GM12878 (cell line): ENCODE results near the gene PIP5K1A. TPM values are rescaled to one million over a fixed set of nuclear protein-coding genes. Genes with fewer than 3 reads are reported as not detected.

Experiments used
- ATAC-seq: fragments of 200-7000 bp; cut with Tn5 transposase; 3 replicates; pipeline ENCODE4 v1.9.1; 2020; ENCODE audit warnings: mild to moderate bottlenecking, moderate library complexity
- Bru-seq: library from RNA; stranded (reverse); fragments of 400-500 nt; gene quantifications from one replicate; lab custom pipeline; 2021; lab: Mats Ljungman, UMichigan
- BruChase-seq, 2 experiments: library from RNA; stranded (reverse); fragments of 400-500 nt; gene quantifications; one replicate each; lab custom pipeline; 2021; lab: Mats Ljungman, UMichigan
- BruUV-seq: library from RNA; stranded (reverse); fragments of 400-500 nt; replicated peaks from 2 replicates; lab custom pipeline; 2021; lab: Mats Ljungman, UMichigan
- CTCF ChIA-PET: fragments of 300-600 bp; sonication (Branson Sonifier 250); formaldehyde crosslinking; extraction: SDS; loops from one replicate; lab custom pipeline; 2021; ENCODE audit warnings: inconsistent platforms; lab: Yijun Ruan, JAX
- POLR2A ChIA-PET: fragments of 350-600 bp; formaldehyde crosslinking; extraction: SDS; loops from one replicate; lab custom pipeline; 2021; ENCODE audit warnings: inconsistent platforms; lab: Charles Lee
- RAD21 ChIA-PET: fragments of 300-600 bp; sonication (Branson Sonifier 250); formaldehyde crosslinking; loops from one replicate; lab custom pipeline; 2023; ENCODE audit warnings: antibody characterized with exemption; ENCODE audit not compliant: unreplicated experiment; lab: Charles Lee
- SMC1A ChIA-PET: fragments of 300-600 bp; sonication (Branson Sonifier 250); formaldehyde crosslinking; loops from one replicate; lab custom pipeline; 2023; ENCODE audit not compliant: unreplicated experiment, uncharacterized antibody; lab: Charles Lee
- DNase-seq: peaks from one replicate; pipeline ENCODE4 v3.0.0-alpha.2; 2011; ENCODE audit warnings: low read depth, low spot score
- FAIRE-seq: peaks from 3 replicates; lab custom pipeline; 2011; peaks lifted over from hg19 to GRCh38; lab: Jason Lieb, UNC
- H2AFZ ChIP-seq: 2 replicates; pipeline ENCODE4 v1.6.0; 2011; ENCODE audit warnings: low read depth, low read length, control low read depth; ENCODE audit not compliant: control insufficient read depth
- H3K27ac ChIP-seq: 2 replicates; pipeline ENCODE4 v1.5.1; 2011; ENCODE audit warnings: control low read depth; ENCODE audit not compliant: control insufficient read depth, insufficient read depth
- H3K27me3 ChIP-seq, 2 experiments: replicated peaks in 1 of 2; 2 replicates each; pipeline versions ENCODE4 v1.6.0 to v1.6.1; 2011; ENCODE audit warnings: low read length in 1 of 2; ENCODE audit not compliant: control insufficient read depth in 2 of 2, insufficient read depth in 2 of 2
- H3K36me3 ChIP-seq, 2 experiments: 2 replicates each; pipeline ENCODE4 v1.5.1; 2011; ENCODE audit warnings: low read length in 1 of 2; ENCODE audit not compliant: control insufficient read depth in 2 of 2, insufficient read depth in 2 of 2
- H3K4me1 ChIP-seq: 2 replicates; pipeline ENCODE4 v1.6.1; 2011; ENCODE audit warnings: mild to moderate bottlenecking, low read length, moderate library complexity, mixed read lengths; ENCODE audit not compliant: control insufficient read depth, insufficient read depth
- H3K4me2 ChIP-seq: 2 replicates; pipeline ENCODE4 v1.6.0; 2011; ENCODE audit warnings: control low read depth; ENCODE audit not compliant: control insufficient read depth, insufficient read depth
- H3K4me3 ChIP-seq: fragments of 200-600 bp; sonication (generic); 2 replicates; pipeline ENCODE4 v1.5.1; 2016
- H3K79me2 ChIP-seq: 2 replicates; pipeline ENCODE4 v1.6.0; 2011; ENCODE audit warnings: low read length; ENCODE audit not compliant: control insufficient read depth, insufficient read depth
- H3K9ac ChIP-seq: 2 replicates; pipeline ENCODE4 v1.8.0; 2011; ENCODE audit warnings: low read length, control low read depth, mixed read lengths; ENCODE audit not compliant: control insufficient read depth, insufficient read depth
- H3K9me3 ChIP-seq: replicated peaks from 3 replicates; pipeline ENCODE4 v1.5.1; 2011; ENCODE audit warnings: mild to moderate bottlenecking, low read length; ENCODE audit not compliant: control insufficient read depth, insufficient read depth
- H4K20me1 ChIP-seq: 2 replicates; pipeline ENCODE4 v1.6.0; 2011; ENCODE audit not compliant: control insufficient read depth, insufficient read depth
- BHLHE40 ChIP-seq, 2 experiments: fragments of 450-650 bp in 1 of 2; IDR thresholded peaks; 2 replicates each; pipeline ENCODE4 v1.6.1; 2011 to 2017; ENCODE audit warnings: low read depth in 2 of 2, borderline replicate concordance in 1 of 2, improper control_type of control experiment in 1 of 2, low read length in 1 of 2, mild to moderate bottlenecking in 1 of 2
- FOS ChIP-seq: IDR thresholded peaks from 3 replicates; pipeline ENCODE4 v1.6.1; 2011; ENCODE audit warnings: borderline replicate concordance; ENCODE audit not compliant: insufficient read length; ENCODE audit errors: extremely low read depth
- HDGF ChIP-seq: fragments of 450-650 bp; IDR thresholded peaks from 2 replicates; pipeline ENCODE4 v1.6.1; 2016; ENCODE audit warnings: antibody characterized with exemption
- MTA2 ChIP-seq: fragments of 450-650 bp; IDR thresholded peaks from 2 replicates; pipeline ENCODE4 v1.6.1; 2016; ENCODE audit warnings: low read depth, mild to moderate bottlenecking, moderate library complexity
- RELA ChIP-seq: fragments of 450-650 bp; IDR thresholded peaks from 2 replicates; pipeline ENCODE4 v1.8.0; 2014; ENCODE audit warnings: borderline replicate concordance; ENCODE audit not compliant: partially characterized antibody
- WGBS: methylation state at CpG from one replicate; pipeline ENCODE4 v1.1.6; 2016; ENCODE audit warnings: low lambda C conversion rate; ENCODE audit not compliant: insufficient replicate concordance, insufficient coverage; ENCODE audit errors: missing lambda C conversion rate; 5-methylcytosine and 5-hydroxymethylcytosine counted together
- in situ Hi-C: fragments of 300-500 bp; cut with MboI; formaldehyde crosslinking; loops from 9 replicates; pipeline ENCODE4 v1.14.3; 2018; ENCODE audit warnings: mixed read lengths
- intact Hi-C: fragments of 100-400 bp; cut with micrococcal nuclease; formaldehyde crosslinking; loops from one replicate; pipeline ENCODE4 v1.14.2; 2022; ENCODE audit not compliant: unreplicated experiment
- long read RNA-seq, 2 experiments: library from polyadenylated mRNA; unstranded; transcript quantifications; one replicate each; pipeline ENCODE4 v2.0.0, GENCODE V29; 2019 to 2020
- polyA minus RNA-seq, 3 experiments: library from RNA; depleted of rRNA, polyadenylated mRNA; stranded (reverse); fragments of >200 nt; gene quantifications; 2 replicates each; pipeline ENCODE4 v1.2.3, GENCODE V29; 2011
- polyA plus RNA-seq, 11 experiments: library from polyadenylated mRNA; depleted of rRNA in 4 of 11; unstranded in 6 of 11; stranded (reverse) in 5 of 11; fragments of >200 nt; fragmentation: Nextera tagmentation in 4 of 11; fragmentation: Illumina TruSeq in 1 of 11; extraction: Ambion mirVana in 4 of 11; extraction: Trizol in 1 of 11; gene quantifications; 1 replicate in 1 of 11; 2 replicates in 10 of 11; pipeline versions ENCODE4 v1.2.1 to v1.2.3, GENCODE V29; 2011 to 2016; ENCODE audit warnings: inconsistent platforms in 2 of 11, missing spikeins in 2 of 11, low read depth in 1 of 11
- total RNA-seq, 4 experiments: library from RNA; depleted of rRNA in 3 of 4; stranded (reverse); fragments of >200 nt in 3 of 4; fragmentation: Illumina TruSeq in 1 of 4; extraction: Trizol in 1 of 4; gene quantifications; 2 replicates each; pipeline versions ENCODE4 v1.2.1 to v1.2.3, GENCODE V29; 2013 to 2021
- TF ChIP-seq, protein P1 (sequence below): fragments of 450-650 bp; IDR thresholded peaks from 2 replicates; pipeline ENCODE4 v1.6.1; 2017; ENCODE audit warnings: antibody characterized with exemption, mild to moderate bottlenecking, moderate library complexity
- TF ChIP-seq, protein P2 (sequence below): fragments of 450-650 bp; IDR thresholded peaks from 2 replicates; pipeline ENCODE4 v1.6.1; 2018; ENCODE audit warnings: mild to moderate bottlenecking, low read depth, moderate library complexity; ENCODE audit not compliant: partially characterized antibody

Gene PIP5K1A, protein sequence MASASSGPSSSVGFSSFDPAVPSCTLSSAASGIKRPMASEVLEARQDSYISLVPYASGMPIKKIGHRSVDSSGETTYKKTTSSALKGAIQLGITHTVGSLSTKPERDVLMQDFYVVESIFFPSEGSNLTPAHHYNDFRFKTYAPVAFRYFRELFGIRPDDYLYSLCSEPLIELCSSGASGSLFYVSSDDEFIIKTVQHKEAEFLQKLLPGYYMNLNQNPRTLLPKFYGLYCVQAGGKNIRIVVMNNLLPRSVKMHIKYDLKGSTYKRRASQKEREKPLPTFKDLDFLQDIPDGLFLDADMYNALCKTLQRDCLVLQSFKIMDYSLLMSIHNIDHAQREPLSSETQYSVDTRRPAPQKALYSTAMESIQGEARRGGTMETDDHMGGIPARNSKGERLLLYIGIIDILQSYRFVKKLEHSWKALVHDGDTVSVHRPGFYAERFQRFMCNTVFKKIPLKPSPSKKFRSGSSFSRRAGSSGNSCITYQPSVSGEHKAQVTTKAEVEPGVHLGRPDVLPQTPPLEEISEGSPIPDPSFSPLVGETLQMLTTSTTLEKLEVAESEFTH
- total RNA-seq (2013; cell fraction: nucleolus; rRNA removed): 299 and 304 TPM in 2 replicates
- 66.3 and 68.7 TPM in 2 replicates for total RNA-seq (2014; rRNA removed)
- total RNA-seq (2014; rRNA removed; fragmentation: Illumina TruSeq; extraction: Trizol): 50.2 and 55.8 TPM in 2 replicates
- 58.1 and 58.4 TPM in 2 replicates for total RNA-seq (2021)
- 28.1 TPM for polyA plus RNA-seq (2011; ENCODE audit: low read depth)
- polyA plus RNA-seq (2011; rRNA removed): 81.0 and 114 TPM in 2 replicates
- 75.7 and 104 TPM in 2 replicates for polyA plus RNA-seq (2011; cell fraction: cytosol; rRNA removed)
- polyA plus RNA-seq (2011; cell fraction: nucleus; rRNA removed): 116 and 117 TPM in 2 replicates
- 30.2 and 34.5 TPM in 2 replicates for polyA plus RNA-seq (2012)
- polyA plus RNA-seq (2014; fragmentation: Illumina TruSeq; extraction: Trizol): 75.0 and 96.5 TPM in 2 replicates
- 1 to 10 TPM; 4.5 to 5.8 TPM for polyA plus RNA-seq (2014; fragmentation: Nextera tagmentation; extraction: Ambion mirVana)
- 50.7 and 52.7 TPM in 2 replicates for polyA plus RNA-seq (2014; rRNA removed)
- 10 to 100 TPM; 25.7 to 26.4 TPM for polyA plus RNA-seq (2016; fragmentation: Nextera tagmentation; extraction: Ambion mirVana)
- 141 and 213 TPM in 2 replicates for polyA minus RNA-seq (2011; rRNA and poly(A)+ RNA removed)
- 34.2 and 44.1 TPM in 2 replicates for polyA minus RNA-seq (2011; cell fraction: cytosol; rRNA and poly(A)+ RNA removed)
- 56.6 and 76.3 TPM in 2 replicates for polyA minus RNA-seq (2011; cell fraction: nucleus; rRNA and poly(A)+ RNA removed)
- Bru-seq, nascent RNA: percentile 85 among the genes with signal in this experiment
- BruChase-seq, experiment 1, labeled RNA remaining after a 6-hour chase: percentile 95 among the genes with signal in this experiment
- BruChase-seq, experiment 2, labeled RNA remaining after a 2-hour chase: percentile 96 among the genes with signal in this experiment
- long read RNA-seq, experiment 1, partial matches to known transcripts: 1 of 7 reads
- long read RNA-seq, experiment 1, other reads (novel, unspliced or antisense): 2 of 7 reads
- long read RNA-seq, experiment 2, partial matches to known transcripts: 13 of 23 reads
- long read RNA-seq, experiment 2, other reads (novel, unspliced or antisense): 7 of 23 reads

DNA sequence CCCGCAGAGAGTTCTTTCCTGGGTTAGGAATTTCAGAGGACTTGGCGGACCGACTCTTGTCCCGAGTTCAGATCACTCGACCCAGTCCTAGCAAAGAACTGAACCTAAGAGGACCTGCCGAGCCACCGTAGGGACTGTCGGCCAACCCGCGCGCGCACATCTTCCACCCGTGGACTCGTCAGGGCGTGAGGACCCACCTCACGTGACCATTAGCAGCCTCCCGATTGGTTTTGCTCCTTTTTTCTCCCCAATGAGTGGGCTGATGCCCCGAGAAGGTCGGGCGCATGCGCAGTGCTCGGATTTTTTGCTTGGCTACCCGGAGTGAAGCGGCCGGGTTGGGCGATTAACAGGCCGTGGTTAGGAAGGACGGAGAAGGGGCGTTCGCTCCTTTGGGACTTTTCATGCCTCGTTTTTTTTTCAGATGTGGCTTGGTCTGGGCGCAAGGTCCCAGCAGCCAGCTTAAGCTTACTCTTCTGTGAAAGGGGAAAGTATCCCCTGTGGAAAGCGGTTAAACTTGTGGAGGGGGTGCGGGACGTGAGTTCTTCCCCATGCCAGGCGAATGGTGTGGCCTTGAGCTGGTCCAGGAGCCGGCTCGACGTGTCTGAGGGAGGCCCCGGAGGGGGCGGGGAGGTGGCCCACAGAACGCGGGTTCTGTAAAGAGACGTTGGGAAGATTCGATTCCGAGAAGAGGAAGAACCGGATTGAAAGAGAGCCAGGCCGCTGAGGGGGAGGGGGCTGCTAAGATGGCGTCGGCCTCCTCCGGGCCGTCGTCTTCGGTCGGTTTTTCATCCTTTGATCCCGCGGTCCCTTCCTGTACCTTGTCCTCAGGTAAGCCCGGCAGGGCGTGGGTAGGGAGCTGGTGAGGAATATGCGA, at the start of gene PIP5K1A:
Gene PIP5K1A (plus strand): TSS at position 299 of the 874 bp plus-strand sequence. CDS start 445 bp downstream, at position 744.
- Histone ChIP-seq H3K36me3 (peaks cover 0 to 5% of the 10 kb centered on the region in 2 experiments; a peak in 1 of 4 replicates), H3K4me2 (peak within 1 kb of the TSS; percentile 82), H3K4me1 (peaks cover 4% of the 10 kb centered on the region; the same call in 1 of the 2 replicates), H3K27ac (peak within 1 kb of the TSS; percentile 82), H3K9ac (peak within 1 kb of the TSS; percentile 96), H3K27me3 (no peaks in the 10 kb centered on the region), H2AFZ (peak within 1 kb of the TSS; percentile 91), H3K4me3 (peak within 1 kb of the TSS; percentile 98), H3K79me2 (peaks cover 45% of the 10 kb centered on the region), H3K9me3 (no peaks in the 10 kb centered on the region), H4K20me1 (no peaks in the 10 kb centered on the region)
- TSS peak; percentile 79 for BruUV-seq
- in situ Hi-C loops: no loop called here
- ChIA-PET SMC1A (interaction anchor here (0.6 to 2.0 kb wide), 2 partner anchors 54 to 56 kb away, joined by 3 to 7 read pairs; partner anchors contain the start of gene PSMD4), RAD21 (interaction anchor here (0.9 kb wide), 1 partner anchor 53 kb away, joined by 3 read pairs; no protein-coding TSS in a partner anchor), CTCF (interaction anchor here (0.5 to 4.3 kb wide), 3 partner anchors 32 to 476 kb away, joined by 4 to 25 read pairs (median 5); no protein-coding TSS in a partner anchor), POLR2A (interaction anchor here (0.7 to 2.1 kb wide), 8 partner anchors 9 to 128 kb away, joined by 3 to 8 read pairs (median 3); partner anchors contain the start of genes GABPB2, PSMD4, TNFAIP8L2 and VPS72)
- ATAC-seq: peak; percentile 92
- WGBS: under 1% methylated on average over 60 of the region's 60 CpGs
- FAIRE-seq: peak; percentile 83
- peak; percentile 93 for DNase-seq
- intact Hi-C loops: loop anchor here (2.0 to 5.0 kb wide), 2 partner anchors 82 to 129 kb away; partner anchors contain the start of gene PI4KB
- TF ChIP-seq RELA (peak; percentile 88), FOS (peak; percentile 8), MTA2 (0 out of 2 replicates have a peak, but pooled peaks have one; percentile 18), BHLHE40 (IDR thresholded peaks at IDR 0.05; ENCODE audit: borderline replicate concordance in 1 of 2, low read depth in 2 of 2, low read length in 1 of 2) (peak; percentile 87 to 96), HDGF (peak; percentile 27; the same call in 1 of the 2 replicates)
- TF ChIP-seq, protein P1, sequence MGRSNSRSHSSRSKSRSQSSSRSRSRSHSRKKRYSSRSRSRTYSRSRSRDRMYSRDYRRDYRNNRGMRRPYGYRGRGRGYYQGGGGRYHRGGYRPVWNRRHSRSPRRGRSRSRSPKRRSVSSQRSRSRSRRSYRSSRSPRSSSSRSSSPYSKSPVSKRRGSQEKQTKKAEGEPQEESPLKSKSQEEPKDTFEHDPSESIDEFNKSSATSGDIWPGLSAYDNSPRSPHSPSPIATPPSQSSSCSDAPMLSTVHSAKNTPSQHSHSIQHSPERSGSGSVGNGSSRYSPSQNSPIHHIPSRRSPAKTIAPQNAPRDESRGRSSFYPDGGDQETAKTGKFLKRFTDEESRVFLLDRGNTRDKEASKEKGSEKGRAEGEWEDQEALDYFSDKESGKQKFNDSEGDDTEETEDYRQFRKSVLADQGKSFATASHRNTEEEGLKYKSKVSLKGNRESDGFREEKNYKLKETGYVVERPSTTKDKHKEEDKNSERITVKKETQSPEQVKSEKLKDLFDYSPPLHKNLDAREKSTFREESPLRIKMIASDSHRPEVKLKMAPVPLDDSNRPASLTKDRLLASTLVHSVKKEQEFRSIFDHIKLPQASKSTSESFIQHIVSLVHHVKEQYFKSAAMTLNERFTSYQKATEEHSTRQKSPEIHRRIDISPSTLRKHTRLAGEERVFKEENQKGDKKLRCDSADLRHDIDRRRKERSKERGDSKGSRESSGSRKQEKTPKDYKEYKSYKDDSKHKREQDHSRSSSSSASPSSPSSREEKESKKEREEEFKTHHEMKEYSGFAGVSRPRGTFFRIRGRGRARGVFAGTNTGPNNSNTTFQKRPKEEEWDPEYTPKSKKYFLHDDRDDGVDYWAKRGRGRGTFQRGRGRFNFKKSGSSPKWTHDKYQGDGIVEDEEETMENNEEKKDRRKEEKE: no peak
- TF ChIP-seq, protein P2, sequence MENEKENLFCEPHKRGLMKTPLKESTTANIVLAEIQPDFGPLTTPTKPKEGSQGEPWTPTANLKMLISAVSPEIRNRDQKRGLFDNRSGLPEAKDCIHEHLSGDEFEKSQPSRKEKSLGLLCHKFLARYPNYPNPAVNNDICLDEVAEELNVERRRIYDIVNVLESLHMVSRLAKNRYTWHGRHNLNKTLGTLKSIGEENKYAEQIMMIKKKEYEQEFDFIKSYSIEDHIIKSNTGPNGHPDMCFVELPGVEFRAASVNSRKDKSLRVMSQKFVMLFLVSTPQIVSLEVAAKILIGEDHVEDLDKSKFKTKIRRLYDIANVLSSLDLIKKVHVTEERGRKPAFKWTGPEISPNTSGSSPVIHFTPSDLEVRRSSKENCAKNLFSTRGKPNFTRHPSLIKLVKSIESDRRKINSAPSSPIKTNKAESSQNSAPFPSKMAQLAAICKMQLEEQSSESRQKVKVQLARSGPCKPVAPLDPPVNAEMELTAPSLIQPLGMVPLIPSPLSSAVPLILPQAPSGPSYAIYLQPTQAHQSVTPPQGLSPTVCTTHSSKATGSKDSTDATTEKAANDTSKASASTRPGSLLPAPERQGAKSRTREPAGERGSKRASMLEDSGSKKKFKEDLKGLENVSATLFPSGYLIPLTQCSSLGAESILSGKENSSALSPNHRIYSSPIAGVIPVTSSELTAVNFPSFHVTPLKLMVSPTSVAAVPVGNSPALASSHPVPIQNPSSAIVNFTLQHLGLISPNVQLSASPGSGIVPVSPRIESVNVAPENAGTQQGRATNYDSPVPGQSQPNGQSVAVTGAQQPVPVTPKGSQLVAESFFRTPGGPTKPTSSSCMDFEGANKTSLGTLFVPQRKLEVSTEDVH: no peak
